A549 (cell line): Measurements from ENCODE around the gene MB21D2. TPM values are rescaled to one million over a fixed set of nuclear protein-coding genes. Genes with fewer than 3 reads are reported as not detected.
A peak's percentile ranks its signal among the peaks of the same experiment; 100 is the strongest.

Experiments used
- ATAC-seq, 2 experiments: fragments of 200-7000 bp in 1 of 2; fragments of >200 bp in 1 of 2; cut with Nextera tagmentation in 1 of 2; cut with Tn5 transposase in 1 of 2; 3 replicates each; pipeline versions ENCODE4 v1.8.0 to v1.9.1; 2018 to 2020; ENCODE audit warnings: mild to moderate bottlenecking in 1 of 2, moderate library complexity in 1 of 2
- CTCF ChIA-PET: fragments of 300-600 bp; sonication (Branson Sonifier 250); formaldehyde crosslinking; extraction: SDS; loops from one replicate; lab custom pipeline; 2021; ENCODE audit warnings: antibody characterized with exemption, inconsistent platforms; lab: Yijun Ruan, JAX
- POLR2A ChIA-PET: fragments of 350-600 bp; formaldehyde crosslinking; extraction: SDS; loops from one replicate; lab custom pipeline; 2021; ENCODE audit warnings: antibody characterized with exemption, inconsistent platforms; lab: Yijun Ruan, JAX
- DNase-seq, 2 experiments: peaks; one replicate each; pipeline versions ENCODE4 v3.0.0 to v3.0.0-alpha.2; 2011 to 2016; ENCODE audit warnings: low read depth in 1 of 2, low spot score in 1 of 2
- FAIRE-seq: peaks from 2 replicates; lab custom pipeline; 2011; peaks lifted over from hg19 to GRCh38; lab: Jason Lieb, UNC
- H3K27ac ChIP-seq, 2 experiments: fragments of >200 bp; sonication (Bioruptor Twin); formaldehyde crosslinking; 3 replicates each; pipeline ENCODE4 v1.5.1; 2016 to 2017
- H3K4me1 ChIP-seq: fragments of >200 bp; sonication (Bioruptor Twin); formaldehyde crosslinking; 3 replicates; pipeline ENCODE4 v1.6.1; 2016
- H3K4me2 ChIP-seq: fragments of >200 bp; sonication (Bioruptor Twin); formaldehyde crosslinking; 3 replicates; pipeline ENCODE4 v1.6.1; 2016
- H3K4me3 ChIP-seq: fragments of >200 bp; sonication (Bioruptor Twin); formaldehyde crosslinking; 3 replicates; pipeline ENCODE4 v1.5.1; 2016
- H3K9me3 ChIP-seq: fragments of >200 bp; sonication (Bioruptor Twin); formaldehyde crosslinking; 3 replicates; pipeline ENCODE4 v1.6.1; 2016
- ATOH8 ChIP-seq: fragments of 250-450 bp; sonication (Bioruptor Pico); IDR thresholded peaks from 2 replicates; pipeline ENCODE4 v1.5.0; 2020; ENCODE audit warnings: low read depth, mild to moderate bottlenecking, moderate library complexity
- BCL3 ChIP-seq: fragments of >200 bp; sonication (Bioruptor Twin); formaldehyde crosslinking; IDR thresholded peaks from 3 replicates; pipeline ENCODE4 v1.6.1; 2016
- CTCF ChIP-seq: fragments of >200 bp; sonication (Bioruptor Twin); formaldehyde crosslinking; IDR thresholded peaks from 3 replicates; pipeline ENCODE4 v1.5.1; 2016
- HEYL ChIP-seq: fragments of 250-450 bp; sonication (Bioruptor Pico); IDR thresholded peaks from 2 replicates; pipeline ENCODE4 v1.8.0; 2021; ENCODE audit warnings: mild to moderate bottlenecking, moderate library complexity
- HOXB13 ChIP-seq: fragments of 250-450 bp; sonication (Bioruptor Pico); IDR thresholded peaks from 2 replicates; pipeline ENCODE4 v1.5.0; 2020; ENCODE audit warnings: low read depth, mild to moderate bottlenecking, moderate library complexity
- KDM5A ChIP-seq: fragments of 200-600 bp; sonication (generic); IDR thresholded peaks from 2 replicates; pipeline ENCODE4 v1.6.1; 2016; ENCODE audit warnings: antibody characterized with exemption, mild to moderate bottlenecking
- NPAS2 ChIP-seq: fragments of 250-450 bp; sonication (Bioruptor Pico); IDR thresholded peaks from 2 replicates; pipeline ENCODE4 v1.8.0; 2022; ENCODE audit warnings: mild to moderate bottlenecking, moderate library complexity, borderline replicate concordance
- NR3C1 ChIP-seq: fragments of >200 bp; sonication (Bioruptor Twin); formaldehyde crosslinking; IDR thresholded peaks from 3 replicates; pipeline ENCODE4 v1.6.1; 2017
- POLR2A ChIP-seq: IDR thresholded peaks from 2 replicates; pipeline ENCODE4 v1.6.1; 2012; ENCODE audit warnings: mild to moderate bottlenecking, low read length
- RARB ChIP-seq: fragments of 250-450 bp; sonication (Bioruptor Pico); IDR thresholded peaks from 2 replicates; pipeline ENCODE4 v1.8.0; 2021; ENCODE audit warnings: mild to moderate bottlenecking, moderate library complexity
- REST ChIP-seq: fragments of 200-600 bp; sonication (generic); IDR thresholded peaks from 2 replicates; pipeline ENCODE4 v1.6.1; 2016; ENCODE audit warnings: antibody characterized with exemption, mild to moderate bottlenecking, moderate library complexity
- SREBF2 ChIP-seq: fragments of 450-650 bp; IDR thresholded peaks from 2 replicates; pipeline ENCODE4 v1.6.1; 2014; ENCODE audit warnings: mild to moderate bottlenecking, moderate library complexity
- TP53 ChIP-seq: fragments of 250-450 bp; sonication (Bioruptor Pico); IDR thresholded peaks from 2 replicates; pipeline ENCODE4 v1.5.0; 2021; ENCODE audit warnings: mild to moderate bottlenecking, moderate library complexity
- ZFP36 ChIP-seq: fragments of 450-650 bp; IDR thresholded peaks from 2 replicates; pipeline ENCODE4 v1.6.1; 2014; ENCODE audit warnings: borderline replicate concordance; ENCODE audit not compliant: partially characterized antibody
- ZNF302 ChIP-seq: fragments of 250-450 bp; sonication (Bioruptor Pico); IDR thresholded peaks from 2 replicates; pipeline ENCODE4 v1.9.0; 2021; ENCODE audit warnings: inconsistent platforms, mild to moderate bottlenecking, moderate library complexity
- WGBS: methylation state at CpG from one replicate; pipeline ENCODE4 v1.1.6; 2017; ENCODE audit errors: missing lambda C conversion rate; 5-methylcytosine and 5-hydroxymethylcytosine counted together
- polyA plus RNA-seq, 4 experiments: library from polyadenylated mRNA; depleted of rRNA in 3 of 4; stranded (reverse); fragments of >200 nt; fragmentation: RNase III in 1 of 4; extraction: RNeasy Plus Mini Kit Qiagen cat#74134 plus additional on column Dnase treatment in 1 of 4; gene quantifications; 2 replicates in 3 of 4; 3 replicates in 1 of 4; pipeline ENCODE4 v1.2.3, GENCODE V29; 2011 to 2017

The MB21D2 gene
- polyA plus RNA-seq, 2 of the 4 experiments (the other 2 are of a cell fraction), result 4.8 to 7.5 TPM

- Histone ChIP-seq H3K27ac (no peak overlapping the region), H3K9me3 (no peaks in the 10 kb centered on the region), H3K4me1 (peaks cover 36% of the 10 kb centered on the region), H3K4me3 (no peak overlapping the region), H3K4me2 (no peak overlapping the region)
- TF ChIP-seq KDM5A, result no peak
- no peak for TF ChIP-seq HOXB13 (CRISPR knock-in tag)
- no peak for TF ChIP-seq BCL3
- TF ChIP-seq ATOH8 (CRISPR knock-in tag), result no peak
- TF ChIP-seq TP53 (CRISPR knock-in tag), result no peak
- ATAC-seq (no peak), DNase-seq (no peak), FAIRE-seq (no peak)
- 92% methylated on average over 2 of the region's 2 CpGs for WGBS
- ChIA-PET POLR2A (no interaction called here), CTCF (interaction anchor here (0.5 to 2.4 kb wide), 5 partner anchors 9 to 748 kb away, joined by 3 to 8 read pairs (median 3); no protein-coding TSS in a partner anchor)
Observed at GRCh38 chr3:192824313-192824712, 93.3 kb downstream of the MB21D2 start.

- H3K9me3 ChIP-seq, result no peaks in the 10 kb centered on the region
- ATAC-seq (no peak), DNase-seq (no peak), FAIRE-seq (no peak)
- H3K4me3 ChIP-seq, result no peak overlapping the region
- TF ChIP-seq ZNF302 (CRISPR knock-in tag) (no peak), ZFP36 (no peak), SREBF2 (no peak), HOXB13 (CRISPR knock-in tag) (no peak), HEYL (CRISPR knock-in tag) (no peak), NPAS2 (no peak), POLR2A (no peak), REST (no peak)
- no peak overlapping the region for H3K4me2 ChIP-seq
- ChIA-PET CTCF (interaction anchor here (1.0 to 1.4 kb wide), 3 partner anchors 8 to 220 kb away, joined by 3 to 5 read pairs (median 3); partner anchors contain the start of gene MB21D2), POLR2A (no interaction called here)
- 94% methylated on average over 2 of the region's 2 CpGs for WGBS
- H3K27ac ChIP-seq, result peak overlapping the region; percentile 31 to 35; a peak in 1 of 6 replicates
- peaks cover 62% of the 10 kb centered on the region for H3K4me1 ChIP-seq
Observed at GRCh38 chr3:192821161-192821560, 96.5 kb downstream of the MB21D2 start.

- ChIA-PET POLR2A (no interaction called here), CTCF (interaction anchor here (1.0 to 9.8 kb wide), 5 partner anchors 7 to 221 kb away, joined by 3 to 237 read pairs (median 3); no protein-coding TSS in a partner anchor)
- WGBS, result 65% methylated on average over 5 of the region's 5 CpGs
- TF ChIP-seq CTCF (no peak), ZFP36 (no peak), RARB (CRISPR knock-in tag) (no peak), NR3C1 (no peak)
- Histone ChIP-seq H3K27ac (peak overlapping the region; percentile 65 to 74; a peak in 3 of 6 replicates), H3K4me3 (no peak overlapping the region), H3K9me3 (no peaks in the 10 kb centered on the region), H3K4me2 (no peak overlapping the region; the same call in 2 of the 3 replicates), H3K4me1 (peaks cover 55% of the 10 kb centered on the region)
- no peak for ATAC-seq
- FAIRE-seq, result no peak
- DNase-seq, result no peak
Observed at GRCh38 chr3:192820161-192820560, 97.5 kb downstream of the MB21D2 start.
